KOPT-K1 (cell line): ENCODE measurements around the gene LYPD1.

Experiments used
- H3K27ac ChIP-seq: fragments of 200-600 bp; sonication (generic); 2 replicates; pipeline ENCODE4 v1.5.1; 2016; ENCODE audit warnings: antibody characterized with exemption, mild to moderate bottlenecking, low read depth, low read length; ENCODE audit not compliant: poor library complexity, severe bottlenecking
- H3K36me3 ChIP-seq: fragments of 200-600 bp; sonication (generic); 2 replicates; pipeline ENCODE4 v1.5.1; 2017; ENCODE audit warnings: antibody characterized with exemption, mild to moderate bottlenecking, low read length, moderate library complexity; ENCODE audit not compliant: insufficient read depth
- H3K9me3 ChIP-seq: fragments of 200-600 bp; sonication (generic); 2 replicates; pipeline ENCODE4 v1.5.1; 2017; ENCODE audit warnings: antibody characterized with exemption, low read length, mild to moderate bottlenecking; ENCODE audit not compliant: insufficient read depth, poor library complexity, severe bottlenecking

The LYPD1 gene

DNA sequence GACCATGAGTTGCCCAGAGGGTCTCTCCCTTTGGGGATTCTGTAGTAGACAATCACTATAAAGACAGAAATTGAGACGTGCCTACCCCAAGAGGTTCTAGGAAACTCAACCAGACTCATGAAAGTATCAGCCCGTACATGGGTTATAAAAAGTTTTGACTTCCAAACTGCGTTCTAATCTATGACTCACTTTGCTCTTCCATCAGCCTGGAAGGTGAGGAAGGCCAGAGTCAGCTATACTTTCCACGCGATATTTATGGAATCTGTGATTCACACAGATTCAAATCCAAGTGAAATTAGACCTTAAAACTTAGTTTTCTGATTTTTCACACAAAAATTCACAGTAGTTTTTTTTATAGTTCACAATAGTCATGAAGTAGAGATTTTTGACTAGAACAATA, 7.7 kb upstream of the LYPD1 start:
- no peaks in the 10 kb centered on the region for H3K36me3 ChIP-seq
- H3K27ac ChIP-seq = no peak overlapping the region
- H3K9me3 ChIP-seq = no peaks in the 10 kb centered on the region

DNA sequence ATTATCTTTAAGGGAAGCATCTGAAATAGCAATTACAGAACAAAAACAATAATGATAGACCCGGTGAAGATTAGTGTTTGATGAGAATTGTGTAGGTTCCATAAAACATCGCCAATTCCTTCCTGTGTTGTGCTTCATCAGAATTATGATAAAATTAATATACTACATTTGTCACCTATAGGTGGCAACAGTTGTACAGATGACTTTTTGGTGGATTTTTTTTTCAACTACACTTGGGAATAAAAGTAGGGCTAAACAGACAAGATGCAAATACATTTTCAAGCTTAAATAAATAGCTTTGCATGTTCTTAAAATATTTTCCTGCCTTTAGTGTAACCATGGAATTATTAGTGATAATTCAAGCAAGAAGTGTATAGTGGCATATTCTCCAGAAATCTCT, 7.0 kb upstream of the LYPD1 start:
- Histone ChIP-seq H3K27ac (no peak overlapping the region), H3K9me3 (no peaks in the 10 kb centered on the region), H3K36me3 (no peaks in the 10 kb centered on the region)

DNA sequence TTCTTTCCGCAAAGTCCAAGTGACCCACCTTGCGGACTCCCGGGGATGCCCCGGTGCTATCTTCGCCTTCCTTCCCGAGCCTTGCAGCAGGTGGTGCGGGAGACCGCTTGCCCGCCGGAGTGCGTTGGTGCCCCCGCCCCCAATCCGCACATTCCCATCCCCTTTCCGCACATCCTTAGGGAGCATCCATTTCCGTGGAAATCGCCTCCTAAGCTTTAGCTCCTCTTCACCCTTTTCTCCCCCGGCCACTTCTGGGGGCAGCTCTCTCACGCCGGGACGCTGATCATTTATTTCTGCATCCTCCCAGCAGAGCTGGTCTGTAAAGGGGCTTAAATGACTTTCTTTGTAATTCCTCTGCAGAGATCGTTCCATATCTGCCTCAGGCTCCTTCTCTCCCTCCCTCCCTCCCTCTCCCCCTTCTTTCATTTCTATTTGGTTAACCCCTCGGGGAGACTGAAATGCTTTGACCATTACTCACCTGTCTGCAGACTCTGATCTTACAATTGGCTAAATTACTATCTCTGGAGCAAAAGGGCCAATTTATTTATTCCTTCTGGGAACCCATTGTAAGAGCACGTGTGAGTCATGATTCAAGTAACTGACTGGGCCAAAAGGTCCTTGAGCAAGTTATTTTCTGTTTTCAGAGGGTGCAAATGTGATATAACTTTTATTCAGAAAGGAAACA, 1.3 kb upstream of the LYPD1 start:
- Histone ChIP-seq H3K9me3 (peaks cover 13% of the 10 kb centered on the region), H3K27ac (no peak overlapping the region)

DNA sequence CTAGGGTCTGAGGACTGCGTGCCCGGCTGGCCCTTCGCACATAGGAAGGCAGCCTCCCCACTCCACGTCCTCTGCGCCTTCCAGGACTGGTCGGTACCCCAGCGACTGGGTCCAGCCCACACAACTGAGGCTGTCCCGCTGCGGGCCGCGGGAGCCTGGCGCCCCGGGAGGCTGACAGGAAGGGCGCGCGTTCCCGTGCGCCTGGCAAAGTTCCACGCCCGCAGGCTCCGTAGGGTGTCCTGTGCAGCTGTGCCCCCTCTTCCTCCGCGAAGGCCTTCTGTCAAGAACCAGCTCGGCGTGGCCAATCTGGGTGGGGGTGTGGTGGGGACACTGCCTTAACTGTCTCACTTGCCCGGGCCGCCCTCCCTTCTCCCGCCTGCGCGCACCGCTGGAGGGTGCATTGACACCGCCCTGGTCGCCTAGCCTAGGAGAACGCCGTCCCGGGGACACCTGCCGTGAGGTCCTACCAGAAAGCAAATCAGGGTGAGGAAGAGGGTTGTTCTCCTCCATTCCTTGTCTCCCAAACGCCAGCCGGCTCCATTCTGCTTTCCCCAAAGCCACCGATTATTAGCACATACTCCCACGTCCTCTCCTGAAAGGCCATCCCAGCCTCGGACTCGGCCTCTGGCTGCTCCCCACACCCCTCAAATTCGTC, 618 bp upstream of the LYPD1 start:
- H3K9me3 ChIP-seq = peaks cover 13% of the 10 kb centered on the region
- no peak overlapping the region for H3K27ac ChIP-seq
- no peaks in the 10 kb centered on the region for H3K36me3 ChIP-seq

More for the DNA sequence above, 1.3 kb upstream of the LYPD1 start:
- H3K36me3 ChIP-seq = no peaks in the 10 kb centered on the region

DNA sequence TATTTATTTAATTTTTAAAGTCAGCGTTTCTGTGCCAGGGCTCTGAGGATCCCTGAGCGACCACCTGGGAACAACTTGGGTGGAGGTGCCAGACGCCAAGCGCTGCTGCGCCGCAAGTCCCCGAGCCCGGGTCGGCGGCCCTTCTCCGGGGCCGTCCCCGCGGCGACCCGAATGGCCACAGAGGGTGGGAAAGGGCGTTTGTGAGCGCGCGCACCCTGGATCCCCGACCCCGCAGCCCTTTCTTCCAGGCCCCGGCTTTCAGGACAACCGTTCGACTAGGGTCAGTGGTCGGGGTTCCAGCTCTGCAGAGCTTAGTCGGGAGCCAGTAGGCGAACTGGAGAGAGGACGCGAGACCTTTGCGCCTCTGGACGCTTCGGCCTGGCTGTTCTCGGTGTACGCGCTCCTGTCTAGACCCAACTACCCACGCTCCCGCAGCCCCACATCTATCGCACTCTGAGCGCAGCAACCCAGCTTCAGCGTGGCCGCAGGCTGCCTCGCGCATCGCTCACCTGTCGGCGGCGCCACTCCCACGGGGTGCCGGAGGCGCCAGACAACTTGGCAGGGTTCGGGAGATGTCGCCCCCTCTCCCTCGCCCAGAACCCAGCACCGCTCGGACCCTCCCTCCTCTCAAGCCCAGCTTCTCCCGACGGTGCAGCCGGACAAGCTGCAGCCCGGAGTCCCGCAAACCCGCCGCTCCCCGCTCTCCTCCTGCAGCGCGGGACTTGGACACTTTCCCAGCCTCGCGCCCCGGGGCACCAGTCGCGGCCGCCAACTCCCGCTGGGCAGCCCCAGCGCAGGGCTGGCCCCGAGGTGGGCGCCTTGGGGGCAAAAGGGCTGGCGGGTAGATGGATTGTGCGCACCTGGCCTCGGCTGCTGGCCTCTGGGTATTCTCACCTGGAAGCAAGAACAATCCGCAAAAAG, 758 bp downstream of the LYPD1 start:
- Histone ChIP-seq H3K36me3 (no peaks in the 10 kb centered on the region), H3K9me3 (peaks cover 13% of the 10 kb centered on the region), H3K27ac (no peak overlapping the region)

DNA sequence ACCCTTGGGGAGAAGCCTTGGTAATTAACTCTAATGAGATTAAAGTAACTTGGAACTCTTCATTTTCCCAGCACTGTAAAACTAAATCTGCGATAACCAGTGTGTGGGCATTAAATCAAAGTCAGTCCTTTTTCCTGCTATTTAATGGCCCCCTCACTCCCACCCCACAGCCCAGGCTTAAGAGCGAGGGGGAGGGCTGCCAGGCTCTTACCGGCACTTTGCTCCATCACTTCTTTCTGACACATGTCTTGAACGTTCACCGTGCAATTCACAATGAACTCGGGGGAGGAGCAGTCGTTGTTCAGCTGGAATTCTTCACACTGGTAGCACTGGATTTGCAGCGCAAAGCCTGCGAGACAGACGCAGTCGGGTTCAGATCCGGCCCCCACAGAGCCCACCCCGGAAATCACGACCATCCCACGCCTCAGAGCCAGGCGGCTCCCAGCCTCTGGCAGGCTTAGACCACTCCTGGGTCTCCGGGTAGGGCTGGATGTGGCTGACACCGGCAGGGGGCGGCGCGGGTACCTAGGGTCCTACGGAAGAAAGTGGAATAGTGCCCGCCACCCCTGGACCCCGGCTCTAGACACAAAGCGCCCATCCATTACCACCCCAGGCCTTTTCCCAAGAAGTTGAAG, 1.7 kb downstream of the LYPD1 start:
- H3K36me3 ChIP-seq = no peaks in the 10 kb centered on the region
- H3K27ac ChIP-seq = no peak overlapping the region
- peaks cover 13% of the 10 kb centered on the region for H3K9me3 ChIP-seq

DNA sequence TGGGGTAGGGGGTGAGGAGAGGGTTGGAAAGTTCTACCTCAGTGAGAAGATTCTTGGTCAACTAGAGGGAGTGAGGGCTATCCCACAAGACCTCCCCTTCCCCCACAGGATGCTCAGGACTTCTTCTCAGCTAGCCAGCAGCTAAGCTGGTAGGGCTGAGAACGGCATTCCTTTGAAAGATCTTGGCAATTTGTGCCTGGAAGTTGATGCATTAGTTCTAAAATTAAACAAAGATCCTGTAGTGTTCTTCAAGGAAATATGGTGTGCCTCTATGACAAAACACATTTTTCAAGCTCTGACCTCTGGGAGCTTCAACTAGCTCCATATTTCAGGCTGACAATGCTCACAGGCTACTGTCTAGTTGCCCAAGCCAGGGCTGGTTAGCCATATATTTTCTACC, 2.3 kb downstream of the LYPD1 start:
- H3K27ac ChIP-seq = no peak overlapping the region
- H3K9me3 ChIP-seq = peaks cover 13% of the 10 kb centered on the region
- H3K36me3 ChIP-seq = no peaks in the 10 kb centered on the region

DNA sequence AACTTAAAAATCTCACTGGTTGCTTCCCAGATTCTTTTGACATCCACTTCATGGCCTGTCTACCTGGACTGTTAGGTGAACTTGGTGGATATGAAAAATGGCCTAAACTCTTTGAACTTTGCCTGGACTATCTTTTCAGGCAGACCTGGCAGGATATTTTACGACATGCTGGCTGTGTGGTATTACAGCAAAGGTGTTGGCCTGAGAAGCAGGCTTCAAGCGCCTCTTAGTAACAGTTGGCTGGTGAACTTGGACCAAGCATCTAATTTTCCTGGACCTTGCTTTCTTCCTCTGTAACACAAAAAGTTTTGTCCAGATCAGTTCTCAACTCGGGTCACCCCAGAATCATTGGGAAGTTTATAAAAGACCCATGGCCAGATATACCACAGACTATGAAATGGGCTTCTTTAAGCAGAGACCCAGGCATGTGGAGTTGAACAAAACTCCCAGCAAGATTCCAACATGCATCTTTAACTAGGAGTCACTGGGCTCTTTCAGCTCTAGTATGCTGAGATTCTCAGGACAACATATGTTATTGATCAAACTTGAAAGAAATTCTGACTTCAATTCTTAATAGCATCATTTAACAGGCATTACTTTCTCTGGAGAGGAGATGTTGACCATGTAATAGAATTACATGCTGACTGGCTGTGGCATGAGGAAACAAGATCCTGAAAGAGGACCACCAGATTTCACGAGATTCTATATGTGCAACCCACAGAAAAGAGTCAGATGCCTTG, 4.4 kb downstream of the LYPD1 start:
- H3K9me3 ChIP-seq = peaks cover 13% of the 10 kb centered on the region
- no peaks in the 10 kb centered on the region for H3K36me3 ChIP-seq
- no peak overlapping the region for H3K27ac ChIP-seq

DNA sequence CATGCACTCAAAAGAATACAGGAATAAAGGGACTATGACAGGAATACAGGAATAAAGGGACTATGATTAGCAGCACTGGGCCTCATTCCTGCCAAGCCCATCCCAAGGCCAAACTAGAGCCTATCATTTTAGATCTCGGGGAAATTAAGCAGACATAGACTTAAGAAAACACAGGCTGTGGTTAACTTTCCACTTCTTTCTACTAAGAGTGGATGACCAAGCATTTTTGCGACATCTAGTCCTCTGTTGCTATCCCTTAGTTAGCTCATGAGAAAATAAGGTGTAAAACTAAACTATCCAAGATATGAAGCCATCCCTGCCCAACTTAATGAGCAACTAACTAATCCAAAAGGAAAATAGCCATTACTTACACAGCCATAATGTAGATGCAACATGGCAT, 5.9 kb downstream of the LYPD1 start:
- no peak overlapping the region for H3K27ac ChIP-seq
- H3K9me3 ChIP-seq = peaks cover 7% of the 10 kb centered on the region
- no peaks in the 10 kb centered on the region for H3K36me3 ChIP-seq

DNA sequence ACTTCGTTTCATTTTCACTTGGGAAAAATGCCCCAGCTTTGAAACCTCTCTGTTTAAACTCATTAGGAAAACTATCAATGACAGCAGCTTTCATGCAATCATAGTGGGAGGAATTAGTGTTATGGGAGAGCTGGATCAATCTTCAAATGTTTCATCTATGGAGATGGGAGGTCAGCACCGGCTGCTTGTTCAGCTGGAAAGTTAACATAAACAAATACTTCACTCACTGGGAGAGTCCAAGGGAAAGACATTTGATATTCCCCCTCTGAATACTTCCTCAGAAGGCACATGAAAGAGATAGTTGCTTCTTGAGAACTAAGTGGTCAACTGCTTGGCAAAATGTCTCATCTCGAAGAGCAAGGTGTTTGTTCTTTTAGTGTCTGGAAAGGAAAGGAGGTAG, 7.3 kb downstream of the LYPD1 start:
- no peak overlapping the region for H3K27ac ChIP-seq
- H3K36me3 ChIP-seq = no peaks in the 10 kb centered on the region
- H3K9me3 ChIP-seq = no peaks in the 10 kb centered on the region

DNA sequence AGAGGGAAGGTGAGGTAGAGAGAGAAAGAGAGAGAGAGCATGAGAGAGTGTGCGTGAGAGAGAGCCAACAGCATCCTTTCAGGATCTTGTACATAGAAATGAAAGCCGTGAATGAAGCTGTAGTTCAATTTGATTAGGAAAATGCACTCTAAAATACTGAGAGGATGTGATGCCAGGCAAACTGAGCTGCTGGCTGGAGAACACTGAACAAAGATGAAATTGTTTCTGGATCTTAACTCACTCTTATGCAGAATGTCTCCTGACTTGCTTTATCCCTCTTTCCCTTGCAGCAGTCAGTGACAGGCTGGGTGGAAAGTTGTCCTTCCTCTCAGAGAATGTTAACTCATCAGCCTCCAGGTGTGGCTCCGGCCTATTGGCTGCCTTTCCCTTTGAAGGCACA, 10.7 kb downstream of the LYPD1 start:
- Histone ChIP-seq H3K36me3 (no peaks in the 10 kb centered on the region), H3K27ac (no peak overlapping the region), H3K9me3 (no peaks in the 10 kb centered on the region)

DNA sequence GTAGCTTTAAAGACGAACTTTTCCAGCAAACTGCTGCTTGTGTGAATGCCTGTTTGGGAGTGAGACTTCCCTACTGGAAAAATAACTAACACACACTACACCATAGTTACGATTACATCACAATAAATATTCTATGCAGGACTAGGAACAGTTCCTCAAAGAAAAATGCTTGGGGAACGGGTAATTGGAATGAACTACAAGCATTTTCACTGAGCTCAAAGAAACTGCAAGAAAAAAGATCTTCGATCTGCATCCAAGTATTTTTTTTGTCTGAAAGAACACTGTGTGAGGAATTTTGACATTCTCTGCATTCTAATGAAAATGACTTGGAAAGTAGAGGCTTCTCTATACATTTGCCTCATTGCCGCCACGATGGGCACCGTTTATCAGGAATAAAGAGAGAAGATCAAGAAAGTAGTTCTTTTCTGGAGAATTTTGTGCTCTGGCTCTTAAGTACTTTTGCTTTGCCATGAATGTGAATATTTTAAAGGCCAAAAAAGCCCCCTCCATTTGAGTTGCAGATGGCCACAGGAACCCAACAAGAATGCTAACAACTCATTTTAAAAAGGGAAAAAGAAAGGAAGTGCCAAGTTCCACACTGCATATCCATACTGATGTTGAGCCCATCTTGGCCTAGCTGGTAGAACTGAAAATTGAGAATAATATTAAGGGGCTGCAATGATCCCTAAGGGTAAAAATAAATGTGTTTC, 13.6 kb downstream of the LYPD1 start:
- Histone ChIP-seq H3K36me3 (no peaks in the 10 kb centered on the region), H3K9me3 (no peaks in the 10 kb centered on the region), H3K27ac (no peak overlapping the region)

DNA sequence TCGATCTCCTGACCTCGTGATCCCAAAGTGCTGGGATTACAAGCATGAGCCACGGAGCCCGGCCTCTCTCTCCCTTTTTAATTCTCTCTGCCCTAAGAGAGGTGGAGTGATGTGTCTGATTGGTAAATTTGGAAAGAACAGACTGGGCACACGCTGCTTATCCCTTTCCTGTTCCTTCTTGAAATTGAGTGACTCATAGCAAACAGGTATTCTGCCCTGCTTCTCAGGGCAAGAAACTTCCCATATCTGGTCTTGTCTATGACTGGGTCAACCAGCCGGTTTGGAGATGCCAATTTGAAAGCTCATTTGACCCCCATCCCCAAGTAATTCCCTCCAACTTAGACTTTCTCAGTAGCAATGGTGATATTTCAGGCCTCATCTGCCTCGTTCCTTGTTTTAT, 15.0 kb downstream of the LYPD1 start:
- Histone ChIP-seq H3K36me3 (no peaks in the 10 kb centered on the region), H3K27ac (no peak overlapping the region)

DNA sequence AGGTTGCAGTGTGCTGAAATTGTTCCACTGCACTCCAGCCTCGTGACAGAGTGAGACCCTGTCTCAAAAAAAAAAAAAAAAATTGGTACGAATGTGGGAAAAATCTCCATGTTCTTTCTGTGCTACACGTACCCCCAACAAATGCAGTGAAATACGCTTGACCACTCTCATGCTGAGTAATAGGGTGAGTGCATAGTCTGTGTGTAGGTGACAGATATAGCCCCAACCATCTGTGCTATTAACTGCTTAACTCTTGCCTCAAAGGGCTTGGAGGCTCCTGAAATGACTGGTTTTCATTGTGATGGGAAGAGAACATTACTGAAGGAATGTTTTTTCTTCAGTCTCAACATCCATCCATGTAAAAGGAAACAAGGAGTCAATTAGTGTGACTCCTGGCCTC, 15.7 kb downstream of the LYPD1 start:
- H3K9me3 ChIP-seq = no peaks in the 10 kb centered on the region
- H3K27ac ChIP-seq = no peak overlapping the region
- H3K36me3 ChIP-seq = no peaks in the 10 kb centered on the region

More for the DNA sequence above, 15.0 kb downstream of the LYPD1 start:
- no peaks in the 10 kb centered on the region for H3K9me3 ChIP-seq
